ENCODE results near the gene KRT23. TPM values are rescaled to one million over a fixed set of nuclear protein-coding genes. Genes with fewer than 3 reads are reported as not detected.

The KRT23 gene
- total and polyA plus RNA-seq, 2 of the 13 experiments (the other 11 are each of a cell fraction or from before 2014, with no cell fraction given), result 24.7 to 51.1 TPM

GRCh38 chr17:40909351-40909750 lies 28.1 kb downstream of the KRT23 start (continued):
- TF ChIP-seq MLXIP (CRISPR knock-in tag; IDR thresholded peaks at IDR 0.05; ENCODE audit: borderline replicate concordance), result no peak
- no peak for TF ChIP-seq SPEN (CRISPR knock-in tag; IDR thresholded peaks at IDR 0.05; ENCODE audit: low read depth)
- TF ChIP-seq NCOA2 (CRISPR knock-in tag; IDR thresholded peaks at IDR 0.05), result no peak
- TF ChIP-seq ASH2L (IDR thresholded peaks at IDR 0.05; ENCODE audit: insufficient read length, low read depth, low read length), result no peak
- TF ChIP-seq EED (CRISPR knock-in tag; IDR thresholded peaks at IDR 0.05), result no peak
- TF ChIP-seq ZSCAN20 (CRISPR knock-in tag; IDR thresholded peaks at IDR 0.05; ENCODE audit: borderline replicate concordance), result no peak
- TF ChIP-seq ZBTB39 (CRISPR knock-in tag; IDR thresholded peaks at IDR 0.05), result no peak
- TF ChIP-seq PAX8 (CRISPR knock-in tag; IDR thresholded peaks at IDR 0.05; ENCODE audit: borderline replicate concordance), result no peak
- TF ChIP-seq RNF2 (conservative IDR thresholded peaks at IDR 0.05; ENCODE audit: low read depth), result no peak
- TF ChIP-seq ATF1 (CRISPR knock-in tag; IDR thresholded peaks at IDR 0.05), result no peak
- TF ChIP-seq PITX1 (CRISPR knock-in tag; IDR thresholded peaks at IDR 0.05), result 0 out of 2 replicates have a peak, but pooled peaks have one; percentile 25
- TF ChIP-seq CREB3 (CRISPR knock-in tag; IDR thresholded peaks at IDR 0.05), result no peak
- TF ChIP-seq BHLHE40 (IDR thresholded peaks at IDR 0.05; ENCODE audit: low read length), result no peak
- no peak for TF ChIP-seq YEATS2 (CRISPR knock-in tag; IDR thresholded peaks at IDR 0.05; ENCODE audit: borderline replicate concordance)
- no peak for TF ChIP-seq ZNF121 (CRISPR knock-in tag; IDR thresholded peaks at IDR 0.05)
- no peak for TF ChIP-seq MTF1 (CRISPR knock-in tag; IDR thresholded peaks at IDR 0.05)
- no peak for TF ChIP-seq ZNF562 (CRISPR knock-in tag; IDR thresholded peaks at IDR 0.05; ENCODE audit: borderline replicate concordance)
- no peak for TF ChIP-seq HNRNPH1 (optimal IDR thresholded peaks at IDR 0.05; ENCODE audit: low read depth, low read length)
- TF ChIP-seq TFDP2 (CRISPR knock-in tag; IDR thresholded peaks at IDR 0.05), result no peak
- TF ChIP-seq KDM1A (CRISPR knock-in tag; IDR thresholded peaks at IDR 0.05), result no peak
- no peak for TF ChIP-seq IRF1 (CRISPR knock-in tag; IDR thresholded peaks at IDR 0.05; ENCODE audit: low read depth)
- no peak; the same call in 1 of the 2 replicates for TF ChIP-seq ZBTB44 (CRISPR knock-in tag; IDR thresholded peaks at IDR 0.05)
